ENCODE measurements around the gene MRPL9. TPM values are rescaled to one million over a fixed set of nuclear protein-coding genes. Genes with fewer than 3 reads are reported as not detected.

MRPL9 gene
- 75.7 TPM for polyA plus RNA-seq (2013, experiment 1 of 2)
- 74.2 TPM for polyA plus RNA-seq (2013, experiment 2 of 2)

GRCh38 chr1:151762941-151763921 is at the start of gene MRPL9:
TSS of gene MRPL9 (minus strand) at chr1:151763496. CDS start at chr1:151763479, 17 bp downstream.
- no CpG with 5 or more reads among the region's 68 CpGs for WGBS, 2 donors (ENCODE audit: extremely low coverage in 2 of 2, insufficient read length in 2 of 2, insufficient replicate concordance in 1 of 2)
- Histone ChIP-seq H2BK5ac (ENCODE audit: low read length) (peak within 1 kb of the TSS; percentile 58), H2BK15ac (ENCODE audit: low read length) (peak within 1 kb of the TSS; percentile 72), H3K79me1 (ENCODE audit: low read depth, low read length) (no peaks in the 10 kb centered on the region), H3K4me3 (ENCODE audit: low read length in 2 of 2) (peak within 1 kb of the TSS; percentile 78 to 98), H3K4ac (ENCODE audit: low read length) (no peak within 1 kb of the TSS), H3K27me3 (ENCODE audit: control insufficient read depth in 3 of 3, insufficient read depth in 3 of 3, low read depth in 1 of 3, low read length in 3 of 3) (no peaks in the 10 kb centered on the region), H3K14ac (ENCODE audit: low read length) (peak within 1 kb of the TSS; percentile 12), H3K4me1 (ENCODE audit: control insufficient read depth in 2 of 2, insufficient read depth in 1 of 2, low read depth in 1 of 2, low read length in 2 of 2) (peaks cover 3 to 4% of the 10 kb centered on the region in 2 donors), H2AFZ (ENCODE audit: low read length) (peak within 1 kb of the TSS; percentile 85), H2AK5ac (ENCODE audit: low read depth, low read length) (peak within 1 kb of the TSS; percentile 58), H4K91ac (ENCODE audit: low read depth, low read length, poor library complexity) (peak within 1 kb of the TSS; percentile 30), H3K27ac (replicated peaks; ENCODE audit: low read length) (peak within 1 kb of the TSS; percentile 71), H4K8ac (ENCODE audit: low read depth, low read length) (peak within 1 kb of the TSS; percentile 83), H3K23ac (ENCODE audit: low read depth, low read length, poor library complexity) (peak within 1 kb of the TSS; percentile 47), H3K9me3 (replicated peaks in 1 of 2; ENCODE audit: control insufficient read depth in 2 of 2, insufficient read depth in 1 of 2, low read depth in 1 of 2, low read length in 2 of 2) (no peaks in the 10 kb centered on the region), H3K18ac (ENCODE audit: low read length) (peak within 1 kb of the TSS; percentile 95), H3K4me2 (ENCODE audit: insufficient read depth, low read length, poor library complexity, severe bottlenecking) (peak within 1 kb of the TSS; percentile 77), H2BK120ac (ENCODE audit: low read depth, low read length) (no peak within 1 kb of the TSS), H3K36me3 (replicated peaks in 1 of 2; ENCODE audit: control insufficient read depth in 2 of 2, insufficient read depth in 2 of 2, low read length in 2 of 2) (peaks cover 17 to 39% of the 10 kb centered on the region in 2 donors), H2BK12ac (ENCODE audit: low read length) (no peak within 1 kb of the TSS), H3K9ac (ENCODE audit: low read depth, low read length, poor library complexity) (peak within 1 kb of the TSS; percentile 93)
- peak; percentile 64 for DNase-seq (ENCODE audit: low spot score)

GRCh38 chr1:151811181-151811580 is 47.9 kb upstream of the MRPL9 start:
- no peak overlapping the region for H3K18ac ChIP-seq (ENCODE audit: low read length)
- H4K91ac ChIP-seq (ENCODE audit: low read depth, low read length, poor library complexity): no peak overlapping the region
- H2BK5ac ChIP-seq (ENCODE audit: low read length): no peak overlapping the region
- H3K4me2 ChIP-seq (ENCODE audit: insufficient read depth, low read length, poor library complexity, severe bottlenecking): no peak overlapping the region
- no peak overlapping the region for H2AFZ ChIP-seq (ENCODE audit: low read length)
- H4K8ac ChIP-seq (ENCODE audit: low read depth, low read length): peak overlapping the region; percentile 49
- peaks cover 0 to 81% (median 0%) of the 10 kb centered on the region in 3 experiments for H3K27me3 ChIP-seq (ENCODE audit: control insufficient read depth in 3 of 3, insufficient read depth in 3 of 3, low read depth in 1 of 3, low read length in 3 of 3)
- WGBS, 2 donors (ENCODE audit: extremely low coverage in 2 of 2, insufficient read length in 2 of 2, insufficient replicate concordance in 1 of 2): no CpG with 5 or more reads among the region's 9 CpGs
- no peaks in the 10 kb centered on the region for H3K9me3 ChIP-seq (replicated peaks in 1 of 2; ENCODE audit: control insufficient read depth in 2 of 2, insufficient read depth in 1 of 2, low read depth in 1 of 2, low read length in 2 of 2)
- H2AK5ac ChIP-seq (ENCODE audit: low read depth, low read length): peak overlapping the region; percentile 33
- H3K14ac ChIP-seq (ENCODE audit: low read length): peak overlapping the region; percentile 1
- H2BK15ac ChIP-seq (ENCODE audit: low read length): no peak overlapping the region
- no peak overlapping the region for H2BK12ac ChIP-seq (ENCODE audit: low read length)
- peaks cover 1% of the 10 kb centered on the region for H3K79me1 ChIP-seq (ENCODE audit: low read depth, low read length)
- H3K27ac ChIP-seq (replicated peaks; ENCODE audit: low read length): no peak overlapping the region
- H3K36me3 ChIP-seq (replicated peaks in 1 of 2; ENCODE audit: control insufficient read depth in 2 of 2, insufficient read depth in 2 of 2, low read length in 2 of 2): no peaks in the 10 kb centered on the region
- no peak overlapping the region for H2BK120ac ChIP-seq (ENCODE audit: low read depth, low read length)
- peaks cover 0 to 4% of the 10 kb centered on the region in 2 donors for H3K4me1 ChIP-seq (ENCODE audit: control insufficient read depth in 2 of 2, insufficient read depth in 1 of 2, low read depth in 1 of 2, low read length in 2 of 2)
- no peak overlapping the region for H3K23ac ChIP-seq (ENCODE audit: low read depth, low read length, poor library complexity)
- H3K4me3 ChIP-seq (ENCODE audit: low read length in 2 of 2): no peak overlapping the region
- H3K4ac ChIP-seq (ENCODE audit: low read length): no peak overlapping the region
- no peak overlapping the region for H3K9ac ChIP-seq (ENCODE audit: low read depth, low read length, poor library complexity)
- no peak for DNase-seq (ENCODE audit: low spot score)

GRCh38 chr1:151809985-151810556 is 46.8 kb upstream of the MRPL9 start:
- Histone ChIP-seq H3K36me3 (replicated peaks in 1 of 2; ENCODE audit: control insufficient read depth in 2 of 2, insufficient read depth in 2 of 2, low read length in 2 of 2) (no peaks in the 10 kb centered on the region), H3K9ac (ENCODE audit: low read depth, low read length, poor library complexity) (no peak overlapping the region), H3K4ac (ENCODE audit: low read length) (no peak overlapping the region), H2AFZ (ENCODE audit: low read length) (no peak overlapping the region), H3K14ac (ENCODE audit: low read length) (no peak overlapping the region), H3K18ac (ENCODE audit: low read length) (no peak overlapping the region), H2BK120ac (ENCODE audit: low read depth, low read length) (no peak overlapping the region), H2AK5ac (ENCODE audit: low read depth, low read length) (no peak overlapping the region), H3K27me3 (ENCODE audit: control insufficient read depth in 3 of 3, insufficient read depth in 3 of 3, low read depth in 1 of 3, low read length in 3 of 3) (peaks cover 0 to 82% (median 0%) of the 10 kb centered on the region in 3 experiments), H4K91ac (ENCODE audit: low read depth, low read length, poor library complexity) (no peak overlapping the region), H3K4me1 (ENCODE audit: control insufficient read depth in 2 of 2, insufficient read depth in 1 of 2, low read depth in 1 of 2, low read length in 2 of 2) (peaks cover 0 to 4% of the 10 kb centered on the region in 2 donors), H2BK12ac (ENCODE audit: low read length) (no peak overlapping the region), H3K9me3 (replicated peaks in 1 of 2; ENCODE audit: control insufficient read depth in 2 of 2, insufficient read depth in 1 of 2, low read depth in 1 of 2, low read length in 2 of 2) (no peaks in the 10 kb centered on the region), H3K4me3 (ENCODE audit: low read length in 2 of 2) (no peak overlapping the region), H3K79me1 (ENCODE audit: low read depth, low read length) (peaks cover 1% of the 10 kb centered on the region), H4K8ac (ENCODE audit: low read depth, low read length) (no peak overlapping the region), H2BK5ac (ENCODE audit: low read length) (no peak overlapping the region), H3K4me2 (ENCODE audit: insufficient read depth, low read length, poor library complexity, severe bottlenecking) (no peak overlapping the region), H3K23ac (ENCODE audit: low read depth, low read length, poor library complexity) (no peak overlapping the region), H3K27ac (replicated peaks; ENCODE audit: low read length) (no peak overlapping the region), H2BK15ac (ENCODE audit: low read length) (no peak overlapping the region)
- DNase-seq (ENCODE audit: low spot score): no peak
- WGBS, 2 donors (ENCODE audit: extremely low coverage in 2 of 2, insufficient read length in 2 of 2, insufficient replicate concordance in 1 of 2): no CpG with 5 or more reads among the region's 1 CpG

All from neuronal stem cell (in vitro differentiated cells).